IgD-negative memory B cell (primary cell): Measurements from ENCODE around the gene UBE2S. TPM values are rescaled to one million over a fixed set of nuclear protein-coding genes. Genes with fewer than 3 reads are reported as not detected.
"Not testable (repeated sequence)": the region's sequence is repeated elsewhere in the genome, so short reads cannot be mapped to it uniquely, and the experiment has no call there.

Source experiments
- H3K27ac Mint-ChIP-seq, 3 donors: one replicate each; pipeline ENCODE4 v1.8.0; 2020 to 2022; ENCODE audit warnings: mild to moderate bottlenecking in 3 of 3, mixed read lengths in 3 of 3, moderate library complexity in 1 of 3
- H3K27me3 Mint-ChIP-seq: one replicate; pipeline ENCODE4 v1.8.0; 2021; ENCODE audit warnings: mixed read lengths
- H3K36me3 Mint-ChIP-seq: one replicate; pipeline ENCODE4 v1.8.0; 2020; ENCODE audit warnings: mild to moderate bottlenecking, mixed read lengths
- H3K4me1 Mint-ChIP-seq, 3 donors: one replicate each; pipeline ENCODE4 v1.8.0; 2020 to 2022; ENCODE audit warnings: mixed read lengths in 3 of 3, mild to moderate bottlenecking in 1 of 3
- H3K4me3 Mint-ChIP-seq, 4 donors: one replicate each; pipeline ENCODE4 v1.8.0; 2020 to 2022; ENCODE audit warnings: mild to moderate bottlenecking in 4 of 4, mixed read lengths in 4 of 4, moderate library complexity in 3 of 4
- H3K9me3 Mint-ChIP-seq, 3 donors: one replicate each; pipeline ENCODE4 v1.8.0; 2020 to 2021; ENCODE audit warnings: mixed read lengths in 3 of 3, mild to moderate bottlenecking in 1 of 3
- polyA plus RNA-seq: library from polyadenylated mRNA; unstranded; fragments of 300-500 nt; fragmentation: Illumina TruSeq; gene quantifications from one replicate; pipeline ENCODE4 v1.2.3, GENCODE V29; 2021

UBE2S gene
- polyA plus RNA-seq, 1 donor from 2014 or later, result 37.6 TPM

- Mint-ChIP-seq H3K4me3 (peak overlapping the region in 3 of 4 donors; percentile 46 to 87 (median 63)), H3K36me3 (peaks cover 8% of the 10 kb centered on the region), H3K4me1 (peaks cover 14 to 25% (median 18%) of the 10 kb centered on the region in 3 donors), H3K27me3 (no peaks in the 10 kb centered on the region), H3K27ac (peak overlapping the region in 1 of 3 donors; percentile 93), H3K9me3 (peaks cover 2 to 8% (median 2%) of the 10 kb centered on the region in 3 donors)
Observed at GRCh38 chr19:55405638-55406037, 1.9 kb downstream of the UBE2S start.

- Mint-ChIP-seq H3K4me1 (peaks cover 14 to 21% (median 18%) of the 10 kb centered on the region in 3 donors), H3K27ac (peak overlapping the region in 1 of 3 donors; percentile 67), H3K4me3 (no peak overlapping the region), H3K36me3 (peaks cover 8% of the 10 kb centered on the region), H3K27me3 (no peaks in the 10 kb centered on the region), H3K9me3 (no peaks in the 10 kb centered on the region)
Observed at GRCh38 chr19:55402509-55402908, 5.1 kb downstream of the UBE2S start.

GRCh38 chr19:55401390-55401789 is 6.2 kb downstream of the UBE2S start:
- H3K36me3 Mint-ChIP-seq, H3K9me3 Mint-ChIP-seq, H3K27me3 Mint-ChIP-seq, H3K27ac Mint-ChIP-seq, H3K4me3 Mint-ChIP-seq: not testable (repeated sequence)
- peaks cover 10 to 16% (median 13%) of the 10 kb centered on the region in 3 donors for H3K4me1 Mint-ChIP-seq

- peaks cover 5 to 7% (median 6%) of the 10 kb centered on the region in 3 donors for H3K4me1 Mint-ChIP-seq
- no peak overlapping the region for H3K4me3 Mint-ChIP-seq
- no peak overlapping the region for H3K27ac Mint-ChIP-seq
- no peaks in the 10 kb centered on the region for H3K27me3 Mint-ChIP-seq
- H3K9me3 Mint-ChIP-seq, result no peaks in the 10 kb centered on the region
- H3K36me3 Mint-ChIP-seq, result peaks cover 6% of the 10 kb centered on the region
Observed at GRCh38 chr19:55400281-55401087, 7.1 kb downstream of the UBE2S start.

GRCh38 chr19:55398200-55398925 is 9.2 kb downstream of the UBE2S start:
- Mint-ChIP-seq H3K27me3 (no peaks in the 10 kb centered on the region), H3K4me1 (peaks cover 5 to 7% (median 6%) of the 10 kb centered on the region in 3 donors), H3K4me3 (peak overlapping the region in 1 of 4 donors; percentile 46), H3K36me3 (peaks cover 5% of the 10 kb centered on the region), H3K27ac (peak overlapping the region in 1 of 3 donors; percentile 74), H3K9me3 (no peaks in the 10 kb centered on the region)

GRCh38 chr19:55392820-55393761 is 14.5 kb downstream of the UBE2S start:
- Mint-ChIP-seq H3K27me3 (no peaks in the 10 kb centered on the region), H3K27ac (peak overlapping the region in 1 of 3 donors; percentile 60), H3K4me3 (no peak overlapping the region), H3K36me3 (peaks cover 2% of the 10 kb centered on the region), H3K9me3 (no peaks in the 10 kb centered on the region), H3K4me1 (peaks cover 7 to 24% (median 10%) of the 10 kb centered on the region in 3 donors)

GRCh38 chr19:55391702-55392615 is 15.6 kb downstream of the UBE2S start:
- Mint-ChIP-seq H3K9me3 (no peaks in the 10 kb centered on the region), H3K27ac (peak overlapping the region in 1 of 3 donors; percentile 60), H3K27me3 (no peaks in the 10 kb centered on the region), H3K36me3 (peaks cover 2% of the 10 kb centered on the region), H3K4me1 (peaks cover 11 to 34% (median 16%) of the 10 kb centered on the region in 3 donors), H3K4me3 (no peak overlapping the region)

GRCh38 chr19:55391191-55391670 is 16.4 kb downstream of the UBE2S start:
- Mint-ChIP-seq H3K9me3 (no peaks in the 10 kb centered on the region), H3K4me1 (peaks cover 18 to 39% (median 20%) of the 10 kb centered on the region in 3 donors), H3K4me3 (peak overlapping the region in 1 of 4 donors; percentile 61), H3K27ac (peak overlapping the region in 1 of 3 donors; percentile 60), H3K36me3 (peaks cover 2% of the 10 kb centered on the region), H3K27me3 (no peaks in the 10 kb centered on the region)

GRCh38 chr19:55390461-55390880 is 17.1 kb downstream of the UBE2S start:
- Mint-ChIP-seq H3K27me3 (no peaks in the 10 kb centered on the region), H3K9me3 (no peaks in the 10 kb centered on the region), H3K27ac (peak overlapping the region in 1 of 3 donors; percentile 56), H3K4me1 (peaks cover 23 to 40% (median 24%) of the 10 kb centered on the region in 3 donors), H3K36me3 (peaks cover 4% of the 10 kb centered on the region), H3K4me3 (peak overlapping the region in 1 of 4 donors; percentile 97)

- no peaks in the 10 kb centered on the region for H3K9me3 Mint-ChIP-seq
- H3K27ac Mint-ChIP-seq, result peak overlapping the region in 1 of 3 donors; percentile 56
- H3K36me3 Mint-ChIP-seq, result peaks cover 4% of the 10 kb centered on the region
- H3K4me1 Mint-ChIP-seq, result peaks cover 26 to 43% (median 31%) of the 10 kb centered on the region in 3 donors
- peak overlapping the region in 3 of 4 donors; percentile 41 to 97 (median 43) for H3K4me3 Mint-ChIP-seq
- H3K27me3 Mint-ChIP-seq, result no peaks in the 10 kb centered on the region
Observed at GRCh38 chr19:55389386-55390317, 17.9 kb downstream of the UBE2S start.

- Mint-ChIP-seq H3K27ac (peak overlapping the region in 2 of 3 donors; percentile 78 to 93), H3K27me3 (no peaks in the 10 kb centered on the region), H3K9me3 (no peaks in the 10 kb centered on the region), H3K4me3 (peak overlapping the region; percentile 97 to 100 (median 100)), H3K36me3 (peaks cover 4% of the 10 kb centered on the region), H3K4me1 (peaks cover 30 to 51% (median 34%) of the 10 kb centered on the region in 3 donors)
Observed at GRCh38 chr19:55387736-55388497, 19.7 kb downstream of the UBE2S start.

- Mint-ChIP-seq H3K9me3 (no peaks in the 10 kb centered on the region), H3K4me1 (peaks cover 29 to 51% (median 32%) of the 10 kb centered on the region in 3 donors), H3K4me3 (peak overlapping the region; percentile 97 to 100 (median 100)), H3K36me3 (peaks cover 2% of the 10 kb centered on the region), H3K27ac (peak overlapping the region; percentile 93 to 100 (median 98)), H3K27me3 (no peaks in the 10 kb centered on the region)
Observed at GRCh38 chr19:55386493-55386971, 21.1 kb downstream of the UBE2S start.
